ENCODE measurements around the gene CHAF1B. TPM values are rescaled to one million over a fixed set of nuclear protein-coding genes. Genes with fewer than 3 reads are reported as not detected.

The CHAF1B gene
- total RNA-seq, 2 donors from 2014 or later = 4.2 to 4.9 TPM

GRCh38 chr21:36441715-36442114, 56.5 kb downstream of the CHAF1B start:
- Histone ChIP-seq H3K27me3 (replicated peaks; ENCODE audit: insufficient read depth) (no peaks in the 10 kb centered on the region), H3K4me1 (replicated peaks) (no peaks in the 10 kb centered on the region), H3K27ac (no peak overlapping the region), H3K9me3 (no peaks in the 10 kb centered on the region), H3K36me3 (no peaks in the 10 kb centered on the region), H3K4me3 (no peak overlapping the region)
- 93% methylated on average over 6 of the region's 6 CpGs for WGBS
- no peak for DNase-seq (ENCODE audit: low spot score)
- TF ChIP-seq POLR2AphosphoS5 (IDR thresholded peaks at IDR 0.05) (no peak), POLR2A (IDR thresholded peaks at IDR 0.05) (no peak), CTCF (IDR thresholded peaks at IDR 0.05) (no peak)
- intact Hi-C loops (cut with DNase I) = no loop called here

- no peak overlapping the region for H3K27ac ChIP-seq
- no peaks in the 10 kb centered on the region for H3K27me3 ChIP-seq (replicated peaks; ENCODE audit: insufficient read depth)
- H3K4me3 ChIP-seq = no peak overlapping the region
- H3K9me3 ChIP-seq = no peaks in the 10 kb centered on the region
- intact Hi-C loops (cut with DNase I) = no loop called here
- DNase-seq (ENCODE audit: low spot score) = no peak
- H3K36me3 ChIP-seq = no peaks in the 10 kb centered on the region
- no peaks in the 10 kb centered on the region for H3K4me1 ChIP-seq (replicated peaks)
- TF ChIP-seq CTCF (IDR thresholded peaks at IDR 0.05) (no peak), POLR2A (IDR thresholded peaks at IDR 0.05) (no peak), POLR2AphosphoS5 (IDR thresholded peaks at IDR 0.05) (no peak)
- 80% methylated on average over 10 of the region's 10 CpGs for WGBS
Measured at GRCh38 chr21:36446301-36446700, 61.1 kb downstream of the CHAF1B start.

GRCh38 chr21:36450511-36450910, 65.3 kb downstream of the CHAF1B start:
- Histone ChIP-seq H3K27ac (no peak overlapping the region), H3K9me3 (no peaks in the 10 kb centered on the region), H3K27me3 (replicated peaks; ENCODE audit: insufficient read depth) (no peaks in the 10 kb centered on the region), H3K36me3 (no peaks in the 10 kb centered on the region), H3K4me1 (replicated peaks) (no peaks in the 10 kb centered on the region), H3K4me3 (no peak overlapping the region)
- 81% methylated on average over 2 of the region's 2 CpGs for WGBS
- intact Hi-C loops (cut with DNase I) = no loop called here
- no peak for DNase-seq (ENCODE audit: low spot score)
- TF ChIP-seq POLR2A (IDR thresholded peaks at IDR 0.05) = no peak
- TF ChIP-seq CTCF (IDR thresholded peaks at IDR 0.05) = no peak
- no peak for TF ChIP-seq POLR2AphosphoS5 (IDR thresholded peaks at IDR 0.05)

- no peaks in the 10 kb centered on the region for H3K9me3 ChIP-seq
- no peak for TF ChIP-seq POLR2AphosphoS5 (IDR thresholded peaks at IDR 0.05)
- TF ChIP-seq POLR2A (IDR thresholded peaks at IDR 0.05) = no peak
- no peak for TF ChIP-seq CTCF (IDR thresholded peaks at IDR 0.05)
- 96% methylated on average over 8 of the region's 8 CpGs for WGBS
- no peak overlapping the region for H3K4me3 ChIP-seq
- intact Hi-C loops (cut with DNase I) = no loop called here
- no peaks in the 10 kb centered on the region for H3K27me3 ChIP-seq (replicated peaks; ENCODE audit: insufficient read depth)
- no peak overlapping the region for H3K27ac ChIP-seq
- H3K4me1 ChIP-seq (replicated peaks) = no peaks in the 10 kb centered on the region
- no peak for DNase-seq (ENCODE audit: low spot score)
- H3K36me3 ChIP-seq = no peaks in the 10 kb centered on the region
Measured at GRCh38 chr21:36451506-36451905, 66.3 kb downstream of the CHAF1B start.

- TF ChIP-seq POLR2AphosphoS5 (IDR thresholded peaks at IDR 0.05) (no peak), CTCF (IDR thresholded peaks at IDR 0.05) (no peak), POLR2A (IDR thresholded peaks at IDR 0.05) (no peak)
- no peak overlapping the region for H3K27ac ChIP-seq
- H3K4me1 ChIP-seq (replicated peaks) = no peaks in the 10 kb centered on the region
- intact Hi-C loops (cut with DNase I) = no loop called here
- 80% methylated on average over 6 of the region's 6 CpGs for WGBS
- H3K27me3 ChIP-seq (replicated peaks; ENCODE audit: insufficient read depth) = no peaks in the 10 kb centered on the region
- no peak overlapping the region for H3K4me3 ChIP-seq
- no peaks in the 10 kb centered on the region for H3K36me3 ChIP-seq
- H3K9me3 ChIP-seq = no peaks in the 10 kb centered on the region
- no peak for DNase-seq (ENCODE audit: low spot score)
Measured at GRCh38 chr21:36452281-36452825, 67.2 kb downstream of the CHAF1B start.

All from prostate gland (tissue), 2 donors.